NOMO-1 treated with DMSO at 0.1 percent for 48 hours (cell line): ENCODE results near the gene TRIP12.

Experiments
- DNase-seq: peaks from one replicate; lab custom pipeline; 2025; ENCODE audit not compliant: unreplicated experiment; lab: John Stamatoyannopoulos, UW

TRIP12 gene

GRCh38 chr2:229725716-229726574 lies 195.9 kb downstream of the TRIP12 start:
- no peak for DNase-seq

- DNase-seq = peak; percentile 69
Measured at GRCh38 chr2:229723192-229723591, 198.6 kb downstream of the TRIP12 start.

GRCh38 chr2:229719926-229720647 lies 201.7 kb downstream of the TRIP12 start:
- no peak for DNase-seq

- DNase-seq = no peak
Measured at GRCh38 chr2:229718057-229718456, 203.8 kb downstream of the TRIP12 start.

GRCh38 chr2:229715895-229716507 lies 205.8 kb downstream of the TRIP12 start:
- peak; percentile 39 for DNase-seq

- DNase-seq = peak; percentile 33
Measured at GRCh38 chr2:229714736-229715541, 206.9 kb downstream of the TRIP12 start.

GRCh38 chr2:229714080-229714735 lies 207.6 kb downstream of the TRIP12 start, which contains the start of gene DNER:
TSS of gene DNER (minus strand) at chr2:229714555. CDS start at chr2:229714423, 132 bp downstream.
- DNase-seq = peak; percentile 15
